ENCODE results near the gene COG5. TPM values are rescaled to one million over a fixed set of nuclear protein-coding genes. Genes with fewer than 3 reads are reported as not detected.

Gene COG5
- total RNA-seq, 2 donors from 2014 or later: 50.1 to 102 TPM

DNA sequence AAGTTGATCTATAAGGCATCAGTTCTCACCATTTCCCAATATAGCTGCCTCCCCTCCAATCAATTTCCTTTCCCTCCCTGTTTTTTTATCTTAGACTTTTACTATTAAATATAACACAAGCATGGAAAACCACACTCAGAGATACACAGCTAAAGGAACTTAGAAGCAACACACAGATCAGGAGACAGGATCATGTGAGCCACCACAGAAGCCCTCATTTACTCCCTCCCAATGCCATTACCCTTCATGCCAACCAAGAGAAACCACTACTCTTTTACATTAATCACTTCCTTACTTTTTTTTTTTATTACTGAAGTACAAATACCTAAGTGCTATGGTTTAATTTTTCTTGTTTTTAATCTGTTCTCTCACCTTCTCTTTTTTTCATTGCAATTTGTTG, 33.0 kb downstream of the COG5 start:
- Histone ChIP-seq H3K36me3 (replicated peaks in 1 of 2; ENCODE audit: insufficient read depth in 1 of 2, low read depth in 2 of 2) (no peaks in the 10 kb centered on the region), H3K27ac (no peak overlapping the region), H3K27me3 (no peaks in the 10 kb centered on the region), H3K4me1 (no peaks in the 10 kb centered on the region), H3K4me3 (no peak overlapping the region), H3K9me3 (no peaks in the 10 kb centered on the region)
- no peak for TF ChIP-seq POLR2A (IDR thresholded peaks at IDR 0.05)
- TF ChIP-seq, protein P1, sequence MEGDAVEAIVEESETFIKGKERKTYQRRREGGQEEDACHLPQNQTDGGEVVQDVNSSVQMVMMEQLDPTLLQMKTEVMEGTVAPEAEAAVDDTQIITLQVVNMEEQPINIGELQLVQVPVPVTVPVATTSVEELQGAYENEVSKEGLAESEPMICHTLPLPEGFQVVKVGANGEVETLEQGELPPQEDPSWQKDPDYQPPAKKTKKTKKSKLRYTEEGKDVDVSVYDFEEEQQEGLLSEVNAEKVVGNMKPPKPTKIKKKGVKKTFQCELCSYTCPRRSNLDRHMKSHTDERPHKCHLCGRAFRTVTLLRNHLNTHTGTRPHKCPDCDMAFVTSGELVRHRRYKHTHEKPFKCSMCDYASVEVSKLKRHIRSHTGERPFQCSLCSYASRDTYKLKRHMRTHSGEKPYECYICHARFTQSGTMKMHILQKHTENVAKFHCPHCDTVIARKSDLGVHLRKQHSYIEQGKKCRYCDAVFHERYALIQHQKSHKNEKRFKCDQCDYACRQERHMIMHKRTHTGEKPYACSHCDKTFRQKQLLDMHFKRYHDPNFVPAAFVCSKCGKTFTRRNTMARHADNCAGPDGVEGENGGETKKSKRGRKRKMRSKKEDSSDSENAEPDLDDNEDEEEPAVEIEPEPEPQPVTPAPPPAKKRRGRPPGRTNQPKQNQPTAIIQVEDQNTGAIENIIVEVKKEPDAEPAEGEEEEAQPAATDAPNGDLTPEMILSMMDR (IDR thresholded peaks at IDR 0.05): no peak
- ATAC-seq (no peak), DNase-seq (no peak)
- intact Hi-C loops (cut with DNase I): no loop called here

- no peaks in the 10 kb centered on the region for H3K36me3 ChIP-seq (replicated peaks in 1 of 2; ENCODE audit: insufficient read depth in 1 of 2, low read depth in 2 of 2)
- no peaks in the 10 kb centered on the region for H3K4me1 ChIP-seq
- TF ChIP-seq, protein P1 (IDR thresholded peaks at IDR 0.05): no peak
- no peak for TF ChIP-seq POLR2A (IDR thresholded peaks at IDR 0.05)
- intact Hi-C loops (cut with DNase I): no loop called here
- DNase-seq (no peak), ATAC-seq (no peak)
- no peaks in the 10 kb centered on the region for H3K27me3 ChIP-seq
- H3K27ac ChIP-seq: no peak overlapping the region
- no peaks in the 10 kb centered on the region for H3K9me3 ChIP-seq
- H3K4me3 ChIP-seq: no peak overlapping the region
These were observed 35.3 kb downstream of the COG5 start for GRCh38 chr7:107528461-107528860.

DNA sequence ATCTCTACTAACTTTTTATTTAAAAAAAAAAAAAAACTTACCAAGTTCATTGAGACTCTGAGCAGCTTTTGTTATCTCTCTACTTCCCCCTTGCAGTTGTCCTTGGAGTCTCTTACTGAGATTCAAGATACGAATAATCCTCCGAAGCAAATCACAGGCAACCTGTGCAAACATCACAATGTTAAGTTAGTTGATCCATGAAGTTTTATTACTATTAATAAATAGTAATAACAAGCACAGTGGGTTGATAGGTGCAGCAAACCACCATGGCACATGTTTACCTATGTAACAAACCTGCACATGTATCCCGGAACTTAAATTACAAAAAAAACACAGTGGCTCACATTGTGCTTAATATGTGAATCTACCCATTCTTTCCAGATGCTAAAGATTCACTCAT, 36.5 kb downstream of the COG5 start:
- Histone ChIP-seq H3K27me3 (no peaks in the 10 kb centered on the region), H3K4me3 (no peak overlapping the region), H3K36me3 (replicated peaks in 1 of 2; ENCODE audit: insufficient read depth in 1 of 2, low read depth in 2 of 2) (no peaks in the 10 kb centered on the region), H3K9me3 (no peaks in the 10 kb centered on the region), H3K4me1 (no peaks in the 10 kb centered on the region), H3K27ac (no peak overlapping the region)
- ATAC-seq: no peak
- TF ChIP-seq, protein P1 (IDR thresholded peaks at IDR 0.05): no peak
- no peak for TF ChIP-seq POLR2A (IDR thresholded peaks at IDR 0.05)
- no peak for DNase-seq
- intact Hi-C loops (cut with DNase I): no loop called here
- WGBS, 2 donors: 49 to 50% methylated on average over 3 of the region's 3 CpGs

DNA sequence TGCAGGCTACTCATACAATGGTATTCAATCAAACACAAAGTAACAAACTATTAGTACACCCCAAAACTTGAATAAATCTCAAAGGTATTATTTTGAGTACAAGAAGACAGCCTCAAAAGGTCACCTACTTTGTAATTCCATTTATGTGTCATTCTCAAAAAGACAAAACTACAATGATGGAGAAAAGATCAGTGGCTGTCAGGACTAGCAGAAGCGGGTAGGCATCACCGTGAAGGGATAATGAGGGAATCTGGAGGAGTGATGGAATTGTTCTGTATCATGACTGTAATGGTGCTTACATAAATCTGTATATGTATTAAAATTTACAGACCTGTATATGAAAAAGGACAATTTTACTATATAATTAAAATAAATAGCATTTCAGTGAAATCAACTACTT, 37.0 kb downstream of the COG5 start:
- Histone ChIP-seq H3K9me3 (no peaks in the 10 kb centered on the region), H3K4me3 (no peak overlapping the region), H3K36me3 (replicated peaks in 1 of 2; ENCODE audit: insufficient read depth in 1 of 2, low read depth in 2 of 2) (no peaks in the 10 kb centered on the region), H3K27me3 (no peaks in the 10 kb centered on the region), H3K27ac (no peak overlapping the region), H3K4me1 (no peaks in the 10 kb centered on the region)
- no peak for ATAC-seq
- intact Hi-C loops (cut with DNase I): no loop called here
- 98% methylated on average over 2 of the region's 2 CpGs for WGBS, 2 donors
- DNase-seq: no peak
- TF ChIP-seq, protein P1 (IDR thresholded peaks at IDR 0.05): no peak
- no peak for TF ChIP-seq POLR2A (IDR thresholded peaks at IDR 0.05)

DNA sequence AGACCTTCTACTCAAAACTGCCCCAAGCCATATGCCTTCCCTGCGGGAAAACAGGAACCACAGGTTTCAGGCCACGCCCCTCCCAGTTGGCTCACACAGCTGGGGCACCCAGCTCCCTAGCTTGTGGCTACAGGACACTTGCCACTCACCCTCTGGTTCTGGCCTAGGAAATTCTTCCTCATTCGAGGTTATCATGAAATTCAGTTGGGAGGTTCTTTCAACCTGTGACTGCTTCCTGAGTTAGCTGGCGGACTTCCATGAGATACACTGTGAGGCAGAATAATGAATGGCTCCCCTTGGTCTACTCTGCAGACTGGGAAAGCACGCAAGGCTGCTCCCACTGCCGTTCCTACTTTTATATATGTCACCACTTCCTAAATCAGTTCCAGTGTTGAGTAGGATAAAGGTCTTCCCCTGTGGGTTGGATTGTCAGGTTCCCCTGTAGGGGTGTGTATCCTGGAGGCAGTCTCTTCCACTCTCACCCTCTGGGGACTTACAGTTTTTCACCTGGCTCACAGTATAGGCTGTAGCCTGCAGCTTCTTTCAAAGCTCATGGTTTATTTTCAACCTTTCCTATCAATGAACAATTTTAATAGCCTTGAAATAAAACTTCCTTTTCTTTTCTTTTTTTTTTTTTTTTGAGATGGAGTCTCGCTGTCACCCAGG, 56.9 kb downstream of the COG5 start:
- intact Hi-C loops (cut with DNase I): no loop called here
- DNase-seq (peak; percentile 79 to 87 (median 80)), ATAC-seq (peak; percentile 87)
- peaks cover 21% of the 10 kb centered on the region for H3K4me1 ChIP-seq
- TF ChIP-seq POLR2A (IDR thresholded peaks at IDR 0.05): no peak
- TF ChIP-seq, protein P1 (IDR thresholded peaks at IDR 0.05): no peak
- H3K9me3 ChIP-seq: no peaks in the 10 kb centered on the region
- H3K27me3 ChIP-seq: no peaks in the 10 kb centered on the region
- H3K36me3 ChIP-seq (replicated peaks in 1 of 2; ENCODE audit: insufficient read depth in 1 of 2, low read depth in 2 of 2): no peaks in the 10 kb centered on the region
- no peak overlapping the region for H3K4me3 ChIP-seq
- H3K27ac ChIP-seq: peak overlapping the region; percentile 84 to 89 (median 86)
- 49 to 54% methylated on average over 7 of the region's 7 CpGs for WGBS, 2 donors
